Activated CD4-positive, alpha-beta T cell treated with anti-CD3 and anti-CD28 coated beads, Interleukin-2, amount 50 U/mL, for 16 hours (primary cell): ENCODE measurements around the gene LDLRAD4.
A peak's percentile ranks its signal among the peaks of the same experiment; 100 is the strongest.

Experiments
- DNase-seq: peaks from one replicate; pipeline ENCODE4 v3.0.0-alpha.2; 2020

LDLRAD4 gene

DNA sequence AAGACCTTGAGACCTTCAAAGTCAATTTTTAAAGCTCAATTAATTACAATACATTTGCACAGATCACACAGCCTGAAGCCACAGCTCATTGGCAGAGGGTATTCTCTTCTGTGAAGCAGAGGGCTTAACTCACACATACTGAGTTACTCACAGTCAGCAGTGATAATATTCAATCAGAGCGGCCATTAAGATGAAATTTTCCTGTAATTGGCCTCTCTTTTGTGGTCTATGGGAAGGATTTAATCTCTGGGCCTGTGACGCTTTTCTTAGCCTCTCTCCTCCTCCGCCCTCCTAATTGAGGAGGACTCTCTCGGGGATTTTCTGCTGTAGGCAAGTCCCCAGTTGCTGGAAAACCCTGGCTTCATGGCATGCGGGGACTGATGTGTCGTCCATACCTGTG, 12.3 kb upstream of the LDLRAD4 start:
- DNase-seq: no peak

DNA sequence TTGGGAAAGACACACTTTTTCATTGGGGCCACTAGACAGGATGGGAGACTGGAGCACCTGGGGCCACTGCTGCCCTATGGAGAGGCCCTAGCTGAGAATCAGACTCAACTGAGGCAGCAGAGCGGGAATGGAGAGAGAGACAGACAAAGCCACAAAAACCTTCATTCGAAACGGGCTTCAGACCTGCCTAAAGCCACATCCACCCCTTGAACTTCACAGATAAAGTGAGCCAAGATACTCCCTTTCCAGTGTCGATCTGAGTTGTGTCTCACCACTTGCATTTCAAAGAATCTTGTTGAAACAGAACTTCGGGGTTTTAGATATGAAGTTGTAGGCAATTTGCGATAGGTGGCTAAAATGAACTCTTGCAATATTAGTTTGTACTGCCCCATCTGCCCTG, 11.3 kb upstream of the LDLRAD4 start:
- no peak for DNase-seq

DNA sequence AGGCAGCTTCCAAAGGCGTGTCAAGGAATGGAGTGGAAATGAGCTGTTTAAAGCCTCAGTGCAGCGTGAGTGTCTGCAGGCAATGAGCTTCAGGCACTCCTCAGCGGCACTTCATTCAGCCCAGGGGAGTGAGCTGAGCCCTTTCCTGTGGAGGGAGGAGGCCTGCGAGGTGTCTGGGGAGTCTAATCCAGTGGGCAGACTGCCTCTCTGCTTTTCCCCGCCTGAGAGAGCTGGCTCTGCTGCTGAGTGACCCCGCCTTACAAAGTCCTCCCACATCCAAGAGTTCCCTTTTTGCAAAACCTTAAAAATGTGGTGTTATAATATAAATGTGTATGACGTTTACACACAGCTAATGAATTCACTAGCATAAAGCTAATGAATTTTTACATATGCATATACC, 7.0 kb upstream of the LDLRAD4 start:
- no peak for DNase-seq

GRCh38 chr18:13213036-13213795, 5.3 kb upstream of the LDLRAD4 start:
- no peak for DNase-seq

DNA sequence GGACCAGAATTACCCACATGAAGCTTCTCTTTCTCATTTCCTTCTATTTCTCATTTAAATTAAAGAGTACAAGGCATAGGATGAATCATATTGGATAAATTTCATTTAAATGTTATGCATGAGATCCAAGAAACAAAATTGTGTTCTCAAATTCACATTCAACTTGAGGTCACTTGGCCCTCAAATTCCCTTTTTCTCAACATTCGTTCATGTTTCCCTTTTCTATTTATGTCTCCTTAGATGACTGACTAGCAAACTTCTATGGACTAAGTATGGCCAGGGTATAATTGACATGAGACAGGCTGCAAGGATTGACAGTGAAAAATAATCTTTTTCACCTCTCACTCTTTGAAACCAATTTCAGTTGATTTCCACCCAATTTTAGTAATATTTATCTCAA, 4.0 kb upstream of the LDLRAD4 start:
- DNase-seq: no peak

DNA sequence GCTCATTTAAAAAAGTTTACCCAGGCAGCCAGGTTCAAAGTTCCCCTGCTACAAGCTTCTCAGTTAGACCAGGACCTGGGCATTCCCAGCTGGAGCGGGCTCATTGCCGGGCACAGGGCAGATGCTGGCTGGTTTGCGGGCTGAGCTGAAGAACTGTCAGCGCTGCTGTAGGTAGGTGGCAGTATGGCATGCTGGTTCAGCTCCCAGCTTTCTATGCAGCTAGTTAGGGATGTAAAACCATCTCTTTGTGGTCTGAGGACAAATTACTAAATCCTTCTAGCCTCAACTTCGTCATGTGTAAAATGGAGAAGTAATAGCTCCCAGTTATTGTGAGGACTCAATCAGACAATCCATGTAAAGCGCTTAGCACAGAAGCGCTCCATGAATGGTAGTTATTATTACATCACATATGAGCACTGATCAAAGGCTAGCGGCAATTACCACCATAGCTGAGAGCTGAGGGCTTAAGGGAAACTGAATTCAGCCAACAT, 2.4 kb upstream of the LDLRAD4 start:
- peak; percentile 73 for DNase-seq

- peak; percentile 16 for DNase-seq
Measured at GRCh38 chr18:13216711-13217465, 1.7 kb upstream of the LDLRAD4 start.

DNA sequence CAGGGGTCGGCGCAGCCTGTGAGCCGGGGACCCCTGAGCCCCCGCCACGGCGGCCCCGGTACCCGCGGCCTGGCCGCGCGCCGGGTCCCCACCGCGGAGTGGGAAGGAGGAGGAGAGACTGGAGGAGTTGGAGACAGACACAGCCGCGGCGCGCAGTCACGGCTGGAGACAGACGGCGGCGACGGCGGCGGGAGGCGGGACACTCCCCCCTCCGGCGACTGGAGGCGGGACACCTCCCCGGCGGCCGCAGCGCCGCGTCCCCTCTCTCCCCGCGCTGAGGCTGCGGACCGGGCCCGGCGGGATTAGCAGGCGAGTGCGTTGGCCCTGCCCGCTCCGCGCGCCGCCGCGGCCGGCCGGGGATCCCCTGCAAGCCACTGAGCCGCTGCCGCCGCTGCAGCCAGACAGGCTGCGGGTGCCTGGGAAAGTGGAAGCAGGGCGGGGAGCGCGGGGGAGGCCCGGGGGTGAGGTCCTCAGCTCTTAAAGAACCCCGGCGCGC, 1.0 kb upstream of the LDLRAD4 start:
- DNase-seq: peak; percentile 40

- DNase-seq: no peak
Measured at GRCh38 chr18:13217971-13218367, 591 bp upstream of the LDLRAD4 start.

DNA sequence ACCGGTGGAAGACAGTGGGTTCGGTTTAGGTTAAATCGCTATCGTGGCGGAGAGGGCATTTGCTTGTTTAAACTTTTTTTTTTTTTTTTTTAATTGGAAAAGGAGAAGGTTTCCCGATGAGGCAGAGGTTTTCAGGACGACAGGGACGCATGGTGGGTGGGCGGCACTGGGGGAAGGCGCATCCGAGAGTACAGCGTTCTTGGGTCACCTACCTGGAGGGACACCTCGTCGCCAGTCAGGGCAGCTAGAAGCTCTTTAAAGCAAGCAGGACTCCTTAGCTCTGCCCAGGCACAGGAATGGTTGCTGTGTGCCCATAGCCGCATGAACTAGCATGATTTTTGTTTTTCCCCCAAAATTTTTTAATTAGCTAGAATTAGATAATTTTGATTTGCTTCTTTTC, 437 bp downstream of the LDLRAD4 start:
- no peak for DNase-seq

DNA sequence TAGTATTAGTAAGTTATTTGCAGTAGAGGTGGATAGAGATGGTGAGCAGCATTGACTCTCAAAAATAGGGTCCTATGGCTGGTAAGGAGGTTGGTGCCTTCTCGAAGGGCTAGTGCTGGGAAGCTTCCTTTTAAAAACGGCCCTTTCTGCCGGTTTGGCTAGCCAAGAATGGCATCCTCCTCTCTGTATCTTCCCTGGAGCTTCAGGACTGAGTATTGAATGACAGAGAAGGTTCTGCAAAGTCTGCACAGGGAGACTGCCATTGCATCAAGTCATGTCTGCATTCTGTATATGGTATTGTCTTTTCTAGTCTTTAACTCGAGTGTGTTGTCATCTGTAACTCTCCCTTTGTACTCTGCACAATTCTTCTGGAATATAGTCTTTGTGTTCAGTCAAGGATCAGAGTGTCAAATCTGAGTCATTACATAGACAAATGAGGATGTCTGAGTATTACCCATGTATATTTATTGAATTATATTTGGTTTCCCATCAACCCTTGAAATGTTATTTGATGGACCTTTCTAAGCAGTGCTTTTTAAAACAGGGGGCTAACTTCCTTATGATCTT, 1.1 kb downstream of the LDLRAD4 start:
- DNase-seq: no peak

DNA sequence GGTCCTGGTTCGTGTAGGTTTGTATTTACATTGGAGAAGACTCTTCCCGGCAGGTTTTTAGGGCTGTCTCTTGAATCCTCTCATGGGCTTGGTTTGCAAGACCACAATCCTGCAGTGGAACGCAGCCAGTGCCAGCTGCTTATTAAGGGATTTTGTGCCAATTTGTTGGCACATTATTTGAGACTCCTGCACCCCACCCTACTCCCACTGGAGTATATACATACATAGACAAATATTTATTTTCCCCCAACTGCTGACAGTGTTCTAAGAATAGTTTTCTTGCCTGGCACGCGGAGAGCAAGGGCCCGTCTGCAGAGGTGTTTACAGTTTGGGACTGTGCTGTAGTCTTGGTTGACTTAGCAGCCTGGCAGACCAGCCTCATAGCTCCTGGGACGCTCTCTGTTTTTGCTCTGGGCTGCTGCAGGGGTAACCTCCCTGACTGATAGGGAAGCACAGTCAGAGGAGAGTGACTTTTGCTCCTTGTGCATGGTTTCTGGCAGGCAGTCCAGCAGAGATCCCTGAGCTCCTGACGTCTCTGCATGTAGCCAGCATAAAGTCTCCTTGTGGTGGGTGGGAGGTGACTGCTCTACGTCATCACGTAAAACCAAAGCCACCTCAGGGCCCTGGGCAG, 1.9 kb downstream of the LDLRAD4 start:
- DNase-seq: no peak

DNA sequence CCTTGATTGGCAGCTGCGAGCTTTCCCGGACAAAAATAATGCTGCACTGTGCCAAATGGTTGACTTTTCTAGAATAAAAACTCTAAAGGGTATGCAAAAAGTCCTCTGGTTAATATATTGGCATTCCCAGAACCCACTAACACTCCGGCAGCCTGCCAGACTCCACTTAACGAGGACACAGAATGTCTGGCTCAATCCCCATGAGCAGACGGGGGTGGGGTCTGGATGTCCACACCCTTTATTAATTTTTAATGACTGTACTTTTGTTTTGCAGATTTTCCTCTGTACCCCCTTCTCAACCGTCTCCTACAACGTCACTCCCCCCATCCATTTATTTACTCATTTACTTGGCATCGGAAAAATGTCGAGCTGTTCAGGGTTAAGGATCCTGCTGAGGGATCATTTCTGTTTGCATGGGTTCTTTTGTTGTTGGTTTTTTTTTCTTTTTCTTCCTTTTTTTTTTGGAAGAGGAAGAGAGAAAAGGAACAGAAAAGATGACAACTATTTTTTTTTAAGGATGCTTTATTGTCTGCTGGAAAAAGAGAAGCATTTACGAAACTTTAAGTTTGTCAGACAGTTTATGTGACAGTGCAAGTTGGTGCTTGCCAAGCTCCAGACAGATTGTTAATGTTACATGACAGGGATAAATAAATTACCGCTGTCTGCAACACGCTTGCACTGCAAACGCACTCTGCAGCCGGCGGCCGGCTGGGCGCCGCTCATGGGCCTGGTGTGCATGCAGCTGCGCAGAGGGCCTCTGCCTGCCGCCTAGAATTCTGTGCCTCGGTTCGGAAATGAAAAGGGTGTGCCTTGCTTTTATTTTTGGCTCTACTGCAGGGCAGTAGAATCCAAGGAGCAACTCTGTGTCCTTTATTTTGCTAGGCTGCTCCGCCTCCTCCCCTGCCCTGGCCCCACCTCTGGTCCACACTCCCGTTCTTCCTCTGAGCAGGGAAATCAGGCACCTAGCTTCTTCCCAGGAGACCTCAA, 3.6 kb downstream of the LDLRAD4 start:
- DNase-seq: no peak

GRCh38 chr18:13222856-13223281, 4.3 kb downstream of the LDLRAD4 start:
- no peak for DNase-seq

- DNase-seq: no peak
Measured at GRCh38 chr18:13223311-13224143, 5.0 kb downstream of the LDLRAD4 start.

DNA sequence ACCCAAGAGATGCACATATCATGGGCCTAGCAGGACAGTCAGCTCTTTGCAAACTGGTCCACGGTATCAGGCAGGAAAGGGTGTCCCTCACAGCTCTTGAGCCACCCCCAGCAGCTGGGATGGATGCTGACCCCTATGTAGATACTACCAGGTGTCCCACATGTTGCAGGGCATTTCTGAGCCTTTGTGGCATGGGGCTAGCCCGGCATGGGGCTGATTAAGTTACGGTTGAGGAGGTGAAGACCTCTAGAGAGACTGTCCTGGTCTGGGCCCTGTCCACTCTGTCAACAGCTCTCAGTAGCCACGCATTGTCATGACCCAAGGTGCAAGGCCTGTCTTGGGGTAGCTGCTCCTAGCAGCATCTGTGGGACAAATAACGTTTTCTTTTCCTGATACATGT, 6.7 kb downstream of the LDLRAD4 start:
- DNase-seq: no peak

- DNase-seq: no peak
Measured at GRCh38 chr18:13226533-13227144, 8.1 kb downstream of the LDLRAD4 start.

GRCh38 chr18:13227910-13228309, 9.3 kb downstream of the LDLRAD4 start:
- no peak for DNase-seq

- no peak for DNase-seq
Measured at GRCh38 chr18:13229001-13229671, 10.6 kb downstream of the LDLRAD4 start.

GRCh38 chr18:13231151-13231550, 12.6 kb downstream of the LDLRAD4 start:
- DNase-seq: no peak
